Choroid plexus epithelial cell (primary cell): ENCODE measurements around the gene CDH20.

ENCODE experiments used
- DNase-seq: peaks from one replicate; pipeline ENCODE4 v3.0.0-alpha.2; 2010; ENCODE audit warnings: low read depth
- H3K4me3 ChIP-seq: 2 replicates; pipeline ENCODE4 v1.5.1; 2011; ENCODE audit warnings: low read depth, mild to moderate bottlenecking, control low read depth, low read length, moderate library complexity
- CTCF ChIP-seq: conservative IDR thresholded peaks from 2 replicates; pipeline ENCODE4 v1.5.1; 2011; ENCODE audit warnings: low read depth, mild to moderate bottlenecking, control low read depth, inconsistent platforms, low read length, moderate library complexity

Gene CDH20

GRCh38 chr18:61333271-61333745 is at the start of gene CDH20:
Gene CDH20, plus strand, starts transcription at chr18:61333430.
- no peak for TF ChIP-seq CTCF

GRCh38 chr18:61284039-61284438 is 49.2 kb upstream of the CDH20 start:
- no peak for TF ChIP-seq CTCF
- H3K4me3 ChIP-seq = no peak overlapping the region
- DNase-seq = no peak

More at GRCh38 chr18:61333271-61333745, at the start of gene CDH20:
- H3K4me3 ChIP-seq = peak within 1 kb of the TSS; percentile 48
- no peak for DNase-seq

- DNase-seq = no peak
- H3K4me3 ChIP-seq = no peak overlapping the region
- TF ChIP-seq CTCF = no peak
Measured at GRCh38 chr18:61285777-61286176, 47.5 kb upstream of the CDH20 start.

- no peak for DNase-seq
- H3K4me3 ChIP-seq = no peak overlapping the region
- no peak for TF ChIP-seq CTCF
Measured at GRCh38 chr18:61286867-61287266, 46.4 kb upstream of the CDH20 start.

- TF ChIP-seq CTCF = no peak
- no peak for DNase-seq
- H3K4me3 ChIP-seq = no peak overlapping the region
Measured at GRCh38 chr18:61290616-61291015, 42.6 kb upstream of the CDH20 start.

- DNase-seq = no peak
Measured at GRCh38 chr18:61292280-61293035, 40.8 kb upstream of the CDH20 start.

More at GRCh38 chr18:61292280-61293035, 40.8 kb upstream of the CDH20 start:
- no peak for TF ChIP-seq CTCF
- no peak overlapping the region for H3K4me3 ChIP-seq
